H1 (cell line): ENCODE results near the gene CEBPG. TPM values are rescaled to one million over a fixed set of nuclear protein-coding genes. Genes with fewer than 3 reads are reported as not detected.

Experiments
- CTCF ChIA-PET: fragments of 300-600 bp; sonication (Branson Sonifier 250); formaldehyde crosslinking; loops from one replicate; lab custom pipeline; 2021; ENCODE audit not compliant: partially characterized antibody; lab: Charles Lee
- POLR2A ChIA-PET: fragments of 300-600 bp; sonication (Branson Sonifier 250); formaldehyde crosslinking; loops from one replicate; lab custom pipeline; 2021; ENCODE audit warnings: inconsistent platforms; ENCODE audit not compliant: partially characterized antibody; lab: Charles Lee
- DNase-seq, 2 experiments: peaks; one replicate each; pipeline versions ENCODE4 v3.0.0 to v3.0.0-alpha.2; 2010 to 2022; ENCODE audit warnings: low spot score in 2 of 2, low read depth in 1 of 2, mixed read lengths in 1 of 2
- FAIRE-seq: peaks from 2 replicates; lab custom pipeline; 2011; peaks lifted over from hg19 to GRCh38; lab: Jason Lieb, UNC
- H2AFZ ChIP-seq: 2 replicates; pipeline ENCODE4 v1.8.1; 2012; ENCODE audit warnings: low read length, inconsistent platforms
- H2AK5ac ChIP-seq: 2 replicates; pipeline ENCODE4 v1.6.1; 2013; ENCODE audit warnings: low read depth, low read length
- H2BK120ac ChIP-seq: replicated peaks from 2 replicates; pipeline ENCODE3; 2013; ENCODE audit warnings: low read depth, low read length, inconsistent platforms
- H2BK12ac ChIP-seq: 2 replicates; pipeline ENCODE4 v1.6.1; 2013; ENCODE audit warnings: low read depth, low read length
- H2BK15ac ChIP-seq: 2 replicates; pipeline ENCODE4 v1.6.1; 2013; ENCODE audit warnings: low read length
- H2BK20ac ChIP-seq: 2 replicates; pipeline ENCODE4 v1.6.1; 2013; ENCODE audit warnings: low read length
- H2BK5ac ChIP-seq: 2 replicates; pipeline ENCODE4 v1.6.1; 2013; ENCODE audit warnings: low read depth, low read length
- H3K14ac ChIP-seq: 2 replicates; pipeline ENCODE4 v1.6.1; 2013; ENCODE audit warnings: inconsistent platforms; ENCODE audit not compliant: insufficient read length
- H3K18ac ChIP-seq: 2 replicates; pipeline ENCODE4 v1.6.1; 2013; ENCODE audit warnings: low read length; ENCODE audit errors: extremely low read depth
- H3K23ac ChIP-seq: 2 replicates; pipeline ENCODE4 v1.6.1; 2013; ENCODE audit warnings: inconsistent platforms; ENCODE audit not compliant: insufficient read length
- H3K23me2 ChIP-seq: 2 replicates; pipeline ENCODE4 v1.6.1; 2013; ENCODE audit warnings: low read depth, low read length
- H3K27ac ChIP-seq: 2 replicates; pipeline ENCODE4 v1.6.1; 2011; ENCODE audit warnings: low read depth, low read length, inconsistent platforms
- H3K27me3 ChIP-seq, 4 experiments: replicated peaks in 1 of 4; 1 replicate in 1 of 4; 2 replicates in 3 of 4; pipeline versions ENCODE4 v1.6.1 to v1.8.1; 2011 to 2013; ENCODE audit warnings: low read length in 3 of 4, mild to moderate bottlenecking in 3 of 4, inconsistent platforms in 2 of 4, mixed read lengths in 2 of 4, moderate library complexity in 1 of 4; ENCODE audit not compliant: control insufficient read depth in 3 of 4, insufficient read depth in 3 of 4; ENCODE audit errors: extremely low read depth in 1 of 4
- H3K36me3 ChIP-seq, 4 experiments: 2 replicates each; pipeline versions ENCODE4 v1.6.1 to v1.8.1; 2011 to 2013; ENCODE audit warnings: mild to moderate bottlenecking in 4 of 4, low read length in 3 of 4, moderate library complexity in 2 of 4, control low read depth in 1 of 4, inconsistent platforms in 1 of 4; ENCODE audit not compliant: insufficient read depth in 4 of 4, control insufficient read depth in 2 of 4
- H3K4ac ChIP-seq: replicated peaks from 2 replicates; pipeline ENCODE3; 2013; ENCODE audit warnings: low read length, low read depth, mixed read lengths, inconsistent platforms; ENCODE audit not compliant: insufficient read length
- H3K4me1 ChIP-seq, 4 experiments: replicated peaks in 1 of 4; 1 replicate in 1 of 4; 2 replicates in 3 of 4; pipeline versions ENCODE4 v1.6.1 to v1.8.1; 2011 to 2013; ENCODE audit warnings: low read length in 3 of 4, inconsistent platforms in 2 of 4, mixed read lengths in 1 of 4; ENCODE audit not compliant: insufficient read depth in 4 of 4, control insufficient read depth in 3 of 4
- H3K4me2 ChIP-seq, 2 experiments: 2 replicates each; pipeline versions ENCODE4 v1.6.1 to v1.8.1; 2011 to 2013; ENCODE audit warnings: low read depth in 2 of 2, low read length in 2 of 2, control low read depth in 1 of 2, inconsistent platforms in 1 of 2, mild to moderate bottlenecking in 1 of 2; ENCODE audit not compliant: insufficient read depth in 1 of 2
- H3K4me3 ChIP-seq, 4 experiments: fragments of 200-600, 300-600 bp in 1 of 4; sonication (generic), shearing (Covaris generic), sonication (Bioruptor Twin) in 1 of 4; 2 replicates each; pipeline versions ENCODE4 v1.5.1 to v1.8.1; 2011 to 2016; ENCODE audit warnings: low read length in 4 of 4, low read depth in 3 of 4, control low read depth in 2 of 4, inconsistent platforms in 2 of 4, mild to moderate bottlenecking in 2 of 4, mixed read lengths in 1 of 4, moderate library complexity in 1 of 4; ENCODE audit not compliant: insufficient read depth in 2 of 4; ENCODE audit errors: extremely low read depth in 1 of 4
- H3K56ac ChIP-seq: replicated peaks from 2 replicates; pipeline ENCODE3; 2013; ENCODE audit warnings: low read depth, mild to moderate bottlenecking, mixed read lengths, low read length, inconsistent platforms; ENCODE audit not compliant: insufficient read length
- H3K79me1 ChIP-seq: 2 replicates; pipeline ENCODE4 v1.6.1; 2013; ENCODE audit warnings: low read depth, low read length, control low read depth
- H3K79me2 ChIP-seq, 2 experiments: 2 replicates each; pipeline versions ENCODE4 v1.6.1 to v1.8.1; 2012 to 2013; ENCODE audit warnings: low read length in 2 of 2, mild to moderate bottlenecking in 2 of 2, inconsistent platforms in 1 of 2; ENCODE audit not compliant: insufficient read depth in 2 of 2, control insufficient read depth in 1 of 2
- H3K9ac ChIP-seq, 4 experiments: replicated peaks in 1 of 4; 1 replicate in 1 of 4; 2 replicates in 3 of 4; pipeline versions ENCODE4 v1.6.1 to v1.8.1; 2011 to 2013; ENCODE audit warnings: low read depth in 3 of 4, low read length in 3 of 4, control low read depth in 2 of 4, mild to moderate bottlenecking in 2 of 4, moderate library complexity in 2 of 4, inconsistent platforms in 1 of 4; ENCODE audit errors: extremely low read depth in 1 of 4
- H3K9me3 ChIP-seq, 2 experiments: 2 replicates each; pipeline versions ENCODE4 v1.6.1 to v1.8.1; 2012 to 2013; ENCODE audit warnings: mild to moderate bottlenecking in 2 of 2, moderate library complexity in 2 of 2, control low read depth in 1 of 2, inconsistent platforms in 1 of 2, low read depth in 1 of 2, low read length in 1 of 2, mixed read lengths in 1 of 2; ENCODE audit not compliant: insufficient read depth in 2 of 2
- H4K20me1 ChIP-seq, 2 experiments: replicated peaks in 1 of 2; 2 replicates each; pipeline versions ENCODE3 to v1.8.1; 2011 to 2013; ENCODE audit warnings: inconsistent platforms in 2 of 2, low read length in 2 of 2, mild to moderate bottlenecking in 1 of 2; ENCODE audit not compliant: insufficient read depth in 2 of 2, control insufficient read depth in 1 of 2
- H4K5ac ChIP-seq: 2 replicates; pipeline ENCODE4 v1.6.1; 2013; ENCODE audit warnings: low read length, low read depth, mixed read lengths, inconsistent platforms; ENCODE audit not compliant: insufficient read length
- H4K8ac ChIP-seq: 2 replicates; pipeline ENCODE4 v1.8.0; 2013; ENCODE audit warnings: mild to moderate bottlenecking, moderate library complexity, low read length, inconsistent platforms; ENCODE audit not compliant: insufficient read depth; ENCODE audit errors: extremely low read depth
- H4K91ac ChIP-seq: replicated peaks from 2 replicates; pipeline ENCODE3; 2013; ENCODE audit warnings: low read length, mixed read lengths, inconsistent platforms; ENCODE audit not compliant: insufficient read length
- BCL11A ChIP-seq, 2 experiments: IDR thresholded peaks; one replicate each; pipeline ENCODE4 v1.6.1; 2011; ENCODE audit warnings: low read depth in 2 of 2, low read length in 2 of 2, mild to moderate bottlenecking in 2 of 2
- CREB1 ChIP-seq: IDR thresholded peaks from 2 replicates; pipeline ENCODE4 v1.6.1; 2012; ENCODE audit warnings: inconsistent platforms
- RNF2 ChIP-seq: fragments of 200-900, 300-1000 bp; sonication (generic); IDR thresholded peaks from 2 replicates; pipeline ENCODE4 v1.7.1; 2016; ENCODE audit warnings: borderline replicate concordance, low read depth, mild to moderate bottlenecking, antibody characterized with exemption, low read length; ENCODE audit not compliant: poor library complexity, severe bottlenecking; ENCODE audit errors: missing control alignments
- TCF12 ChIP-seq: IDR thresholded peaks from 2 replicates; pipeline ENCODE4 v1.6.1; 2011; ENCODE audit warnings: low read depth, mild to moderate bottlenecking, low read length
- WGBS, 2 experiments: shearing (Covaris generic) in 1 of 2; methylation state at CpG; one replicate each; pipeline versions ENCODE4 v1.1.6 to v1.1.7; 2013 to 2015; ENCODE audit warnings: low lambda C conversion rate in 2 of 2, mixed read lengths in 2 of 2, inconsistent platforms in 1 of 2, low coverage in 1 of 2, missing lambda C conversion rate in 1 of 2; ENCODE audit not compliant: insufficient replicate concordance in 2 of 2, insufficient coverage in 1 of 2, insufficient read length in 1 of 2; ENCODE audit errors: extremely low coverage in 1 of 2, missing lambda C conversion rate in 1 of 2; 5-methylcytosine and 5-hydroxymethylcytosine counted together
- polyA plus RNA-seq, 7 experiments: library from polyadenylated mRNA; depleted of rRNA in 3 of 7; stranded (reverse) in 5 of 7; unstranded in 2 of 7; fragments of >200 nt in 5 of 7; fragments of 200-250 nt in 2 of 7; gene quantifications; 1 replicate in 5 of 7; 2 replicates in 1 of 7; 4 replicates in 1 of 7; pipeline versions ENCODE4 v1.2.1 to v1.2.3, GENCODE V29; 2011 to 2013; ENCODE audit warnings: missing spikeins in 2 of 7, mixed read lengths in 2 of 7
- total RNA-seq: library from RNA; stranded (reverse); fragmentation: NEBNext Ultra II Directional; extraction: Animal tissue kit (Norgen Biotek cat#: 25700); gene quantifications from 2 replicates; pipeline ENCODE4 v1.2.1, GENCODE V29; 2021

The CEBPG gene
- total and polyA plus RNA-seq, 2 of the 8 experiments (the other 6 are each of a cell fraction or from before 2014, with no cell fraction given): 12.3 to 35.4 TPM

- Histone ChIP-seq H3K9ac (no peak overlapping the region), H3K23ac (no peak overlapping the region), H2AFZ (no peak overlapping the region), H4K91ac (no peak overlapping the region), H3K9me3 (no peaks in the 10 kb centered on the region), H3K4me2 (no peak overlapping the region), H3K23me2 (peaks cover 6% of the 10 kb centered on the region), H3K79me2 (peaks cover 13 to 18% of the 10 kb centered on the region in 2 experiments), H2BK15ac (no peak overlapping the region), H3K79me1 (peaks cover 2% of the 10 kb centered on the region; the same call in 1 of the 2 replicates), H2BK5ac (no peak overlapping the region), H4K8ac (no peak overlapping the region), H4K20me1 (peaks cover 13 to 16% of the 10 kb centered on the region in 2 experiments), H3K27me3 (no peaks in the 10 kb centered on the region), H3K4me3 (no peak overlapping the region), H3K4me1 (peaks cover 0 to 2% (median 1%) of the 10 kb centered on the region in 4 experiments; a peak in 3 of 7 replicates), H3K36me3 (no peaks in the 10 kb centered on the region), H2AK5ac (no peak overlapping the region), H4K5ac (no peak overlapping the region), H3K4ac (no peak overlapping the region), H2BK20ac (no peak overlapping the region), H3K14ac (no peak overlapping the region), H3K56ac (no peak overlapping the region), H2BK120ac (no peak overlapping the region), H3K27ac (no peak overlapping the region), H2BK12ac (no peak overlapping the region), H3K18ac (no peak overlapping the region)
- ChIA-PET CTCF (interaction anchor here (0.6 to 2.3 kb wide), 4 partner anchors 19 to 86 kb away, joined by 3 to 7 read pairs (median 4); no protein-coding TSS in a partner anchor), POLR2A (interaction anchor here (1.7 to 6.1 kb wide), 2 partner anchors 17 to 68 kb away, joined by 3 to 87 read pairs; partner anchors contain the start of gene CEBPA)
- DNase-seq (no peak), FAIRE-seq (no peak)
- WGBS, 2 experiments: 85% methylated on average over 4 of the region's 4 CpGs; no CpG with 5 or more reads in 1 of the 2 experiments
- TF ChIP-seq CREB1 (no peak), TCF12 (no peak), BCL11A (IDR thresholded peaks at IDR 0.05; ENCODE audit: low read depth in 2 of 2, low read length in 2 of 2) (no peak), RNF2 (no peak)
These were observed 2.7 kb upstream of the CEBPG start for GRCh38 chr19:33370783-33371182.
